Gastrocnemius medialis (tissue), 4 donors: ENCODE results near the gene PDIA2. TPM values are rescaled to one million over a fixed set of nuclear protein-coding genes. Genes with fewer than 3 reads are reported as not detected.

Source experiments
- ATAC-seq, 2 donors: fragments of 150-250 bp; one replicate each; pipeline ENCODE4 v1.9.1; 2016
- DNase-seq, 2 donors: peaks; one replicate each; pipeline ENCODE4 v3.0.0-alpha.2; 2019
- H3K27ac ChIP-seq, 4 donors: fragments of 200-600 bp; sonication (generic); 1 replicate in 1 of 4; 2 replicates in 3 of 4; pipeline ENCODE4 v1.5.1; 2016 to 2018; ENCODE audit warnings: mild to moderate bottlenecking in 2 of 4, moderate library complexity in 1 of 4
- H3K27me3 ChIP-seq, 3 donors: fragments of 200-600 bp; sonication (generic) in 2 of 3; 1 replicate in 1 of 3; 2 replicates in 2 of 3; pipeline versions ENCODE4 v1.5.1 to v1.6.0; 2016 to 2019; ENCODE audit warnings: mild to moderate bottlenecking in 1 of 3, moderate library complexity in 1 of 3
- H3K36me3 ChIP-seq, 2 donors: fragments of 200-600 bp; sonication (generic) in 1 of 2; one replicate each; pipeline ENCODE4 v1.5.1; 2017 to 2018
- H3K4me1 ChIP-seq, 2 donors: fragments of 200-600 bp; sonication (generic) in 1 of 2; one replicate each; pipeline ENCODE4 v1.5.1; 2016 to 2017; ENCODE audit warnings: mild to moderate bottlenecking in 2 of 2
- H3K4me3 ChIP-seq, 4 donors: fragments of 200-600 bp; sonication (generic) in 3 of 4; 1 replicate in 1 of 4; 2 replicates in 3 of 4; pipeline ENCODE4 v1.5.1; 2016 to 2019; ENCODE audit warnings: mild to moderate bottlenecking in 2 of 4
- H3K9me3 ChIP-seq, 3 donors: fragments of 200-600 bp; sonication (generic) in 2 of 3; 1 replicate in 1 of 3; 2 replicates in 2 of 3; pipeline ENCODE4 v1.5.1; 2016 to 2019
- CTCF ChIP-seq, 5 experiments: fragments of 450-650 bp in 3 of 5; fragments of 200-600 bp in 2 of 5; sonication (generic) in 2 of 5; IDR thresholded peaks in 4 of 5; conservative IDR thresholded peaks in 1 of 5; 1 replicate in 4 of 5; 2 replicates in 1 of 5; pipeline ENCODE4 v1.5.1; 2016 to 2019; ENCODE audit warnings: antibody characterized with exemption in 5 of 5, mild to moderate bottlenecking in 3 of 5, moderate library complexity in 3 of 5
- POLR2A ChIP-seq, 2 donors: fragments of 450-650 bp; IDR thresholded peaks; one replicate each; pipeline ENCODE4 v1.6.1; 2017; ENCODE audit warnings: antibody characterized with exemption in 2 of 2, mild to moderate bottlenecking in 2 of 2, moderate library complexity in 2 of 2
- in situ Hi-C, 4 donors: fragments of 200-750 bp; cut with MboI; loops; one replicate each; pipeline versions ENCODE4 v1.15.0 to v1.8.0; 2017; ENCODE audit warnings: low sequenced_read_pairs in 4 of 4
- intact Hi-C: fragments of 100-400 bp; cut with DNase I; formaldehyde crosslinking; loops from one replicate; pipeline ENCODE4 v1.15.1; 2023; ENCODE audit warnings: low total_unique reads
- total RNA-seq, 4 donors: library from RNA; depleted of rRNA; stranded (reverse); fragments of >200 nt; gene quantifications; one replicate each; pipeline versions ENCODE4 v1.1.0 to v1.2.3, GENCODE V29; 2016

The PDIA2 gene
- total RNA-seq, 4 donors from 2014 or later: 2.2 TPM; not detected in 3

GRCh38 chr16:311725-312124 lies 28.8 kb downstream of the PDIA2 start:
- Histone ChIP-seq H3K9me3 (no peaks in the 10 kb centered on the region), H3K36me3 (peaks cover 0 to 27% of the 10 kb centered on the region in 2 donors), H3K27me3 (no peaks in the 10 kb centered on the region), H3K4me3 (no peak overlapping the region), H3K4me1 (no peaks in the 10 kb centered on the region), H3K27ac (no peak overlapping the region)
- TF ChIP-seq CTCF (IDR thresholded peaks at IDR 0.05 in 4 of 5, conservative IDR thresholded peaks at IDR 0.05 in 1 of 5) (no peak), POLR2A (IDR thresholded peaks at IDR 0.05) (no peak)
- no peak for DNase-seq
- intact Hi-C loops (no loop called here), in situ Hi-C loops (no loop called here)
- no peak for ATAC-seq

GRCh38 chr16:314351-314750 lies 31.4 kb downstream of the PDIA2 start:
- no peaks in the 10 kb centered on the region for H3K27me3 ChIP-seq
- no peaks in the 10 kb centered on the region for H3K9me3 ChIP-seq
- intact Hi-C loops (no loop called here), in situ Hi-C loops (no loop called here)
- H3K27ac ChIP-seq: no peak overlapping the region
- no peaks in the 10 kb centered on the region for H3K4me1 ChIP-seq
- H3K36me3 ChIP-seq: peaks cover 0 to 24% of the 10 kb centered on the region in 2 donors
- DNase-seq: no peak
- TF ChIP-seq CTCF (IDR thresholded peaks at IDR 0.05 in 4 of 5, conservative IDR thresholded peaks at IDR 0.05 in 1 of 5) (no peak), POLR2A (IDR thresholded peaks at IDR 0.05) (no peak)
- H3K4me3 ChIP-seq: no peak overlapping the region
- no peak for ATAC-seq

GRCh38 chr16:314795-315299 lies 31.9 kb downstream of the PDIA2 start:
- intact Hi-C loops: no loop called here
- Histone ChIP-seq H3K27me3 (no peaks in the 10 kb centered on the region), H3K9me3 (no peaks in the 10 kb centered on the region), H3K36me3 (peaks cover 0 to 24% of the 10 kb centered on the region in 2 donors), H3K4me3 (no peak overlapping the region), H3K27ac (no peak overlapping the region), H3K4me1 (no peaks in the 10 kb centered on the region)
- in situ Hi-C loops: no loop called here
- no peak for DNase-seq
- TF ChIP-seq POLR2A (IDR thresholded peaks at IDR 0.05): no peak
- TF ChIP-seq CTCF (IDR thresholded peaks at IDR 0.05 in 4 of 5, conservative IDR thresholded peaks at IDR 0.05 in 1 of 5): no peak
- ATAC-seq: no peak

GRCh38 chr16:316741-317464 lies 33.9 kb downstream of the PDIA2 start:
- H3K4me1 ChIP-seq: no peaks in the 10 kb centered on the region
- ATAC-seq (no peak), DNase-seq (no peak)
- no peak overlapping the region for H3K27ac ChIP-seq
- in situ Hi-C loops (no loop called here), intact Hi-C loops (no loop called here)
- peaks cover 0 to 24% of the 10 kb centered on the region in 2 donors for H3K36me3 ChIP-seq
- TF ChIP-seq CTCF (IDR thresholded peaks at IDR 0.05 in 4 of 5, conservative IDR thresholded peaks at IDR 0.05 in 1 of 5): no peak
- no peak for TF ChIP-seq POLR2A (IDR thresholded peaks at IDR 0.05)
- no peak overlapping the region for H3K4me3 ChIP-seq
- no peaks in the 10 kb centered on the region for H3K27me3 ChIP-seq
- no peaks in the 10 kb centered on the region for H3K9me3 ChIP-seq
